Smooth muscle cell (in vitro differentiated cells): ENCODE data around the gene SORCS2. TPM values are rescaled to one million over a fixed set of nuclear protein-coding genes. Genes with fewer than 3 reads are reported as not detected.

Source experiments
- DNase-seq: peaks from one replicate; lab custom pipeline; 2025; ENCODE audit not compliant: unreplicated experiment; lab: John Stamatoyannopoulos, UW
- H2AFZ ChIP-seq: fragments of 200-600 bp; sonication (generic); 2 replicates; pipeline ENCODE4 v1.6.0; 2016; ENCODE audit warnings: antibody characterized with exemption, low read depth, mild to moderate bottlenecking
- H3F3A ChIP-seq: fragments of 200-600 bp; sonication (generic); 2 replicates; pipeline ENCODE4 v1.6.0; 2017; ENCODE audit warnings: antibody characterized with exemption, low read depth
- H3K27ac ChIP-seq: fragments of 200-600 bp; sonication (generic); 2 replicates; pipeline ENCODE4 v1.5.1; 2016; ENCODE audit warnings: low read depth, mild to moderate bottlenecking
- H3K27me3 ChIP-seq: fragments of 200-600 bp; sonication (generic); 2 replicates; pipeline ENCODE4 v1.6.1; 2016; ENCODE audit warnings: low read depth, mild to moderate bottlenecking
- H3K36me3 ChIP-seq: fragments of 200-600 bp; sonication (generic); 2 replicates; pipeline ENCODE4 v1.5.1; 2016; ENCODE audit warnings: low read depth
- H3K4me1 ChIP-seq: fragments of 200-600 bp; sonication (generic); 2 replicates; pipeline ENCODE4 v1.5.1; 2016; ENCODE audit warnings: low read depth
- H3K4me2 ChIP-seq: fragments of 200-600 bp; sonication (generic); 2 replicates; pipeline ENCODE4 v1.6.0; 2016; ENCODE audit warnings: mild to moderate bottlenecking
- H3K4me3 ChIP-seq: fragments of 200-600 bp; sonication (generic); 2 replicates; pipeline ENCODE4 v1.5.1; 2016; ENCODE audit warnings: mild to moderate bottlenecking
- H3K79me2 ChIP-seq: fragments of 200-600 bp; sonication (generic); 2 replicates; pipeline ENCODE4 v1.6.0; 2016; ENCODE audit warnings: low read depth, mild to moderate bottlenecking
- H3K9ac ChIP-seq: fragments of 200-600 bp; sonication (generic); 2 replicates; pipeline ENCODE4 v1.6.0; 2016; ENCODE audit warnings: low read depth
- H3K9me3 ChIP-seq: fragments of 200-600 bp; sonication (generic); replicated peaks from 2 replicates; pipeline ENCODE4 v1.5.1; 2016; ENCODE audit warnings: low read depth
- H4K20me1 ChIP-seq: fragments of 200-600 bp; sonication (generic); 2 replicates; pipeline ENCODE4 v1.6.0; 2016; ENCODE audit warnings: low read depth
- CTCF ChIP-seq: fragments of 200-600 bp; sonication (generic); IDR thresholded peaks from 2 replicates; pipeline ENCODE4 v1.5.1; 2017; ENCODE audit warnings: borderline replicate concordance, mild to moderate bottlenecking, antibody characterized with exemption; ENCODE audit not compliant: insufficient read depth, poor library complexity, severe bottlenecking
- WGBS: methylation state at CpG from one replicate; pipeline ENCODE4 v1.1.7; 2016; ENCODE audit warnings: low lambda C conversion rate; 5-methylcytosine and 5-hydroxymethylcytosine counted together
- polyA plus RNA-seq: library from polyadenylated mRNA; unstranded; fragments of >200 nt; fragmentation: Nextera tagmentation; extraction: Ambion mirVana; gene quantifications from 2 replicates; pipeline ENCODE4 v1.2.1, GENCODE V29; 2016
- total RNA-seq: library from RNA; depleted of rRNA; stranded (reverse); fragments of >200 nt; gene quantifications from 2 replicates; pipeline ENCODE4 v1.2.3, GENCODE V29; 2014

Gene SORCS2
- total and polyA plus RNA-seq, 2 experiments from 2014 or later = 5.2 to 9.3 TPM

GRCh38 chr4:7388627-7389026, 196.3 kb downstream of the SORCS2 start:
- no peak for DNase-seq
- no peaks in the 10 kb centered on the region for H3K79me2 ChIP-seq
- no peaks in the 10 kb centered on the region for H3K36me3 ChIP-seq

GRCh38 chr4:7389101-7389701, 196.9 kb downstream of the SORCS2 start:
- no peak overlapping the region for H3K9ac ChIP-seq
- 95% methylated on average over 15 of the region's 15 CpGs for WGBS
- no peaks in the 10 kb centered on the region for H3K36me3 ChIP-seq
- no peaks in the 10 kb centered on the region for H3K79me2 ChIP-seq
- H3K27me3 ChIP-seq = no peaks in the 10 kb centered on the region
- H2AFZ ChIP-seq = no peak overlapping the region
- DNase-seq = no peak
- no peak overlapping the region for H3K4me3 ChIP-seq
- TF ChIP-seq CTCF = no peak
- H3F3A ChIP-seq = no peaks in the 10 kb centered on the region
- H3K27ac ChIP-seq = no peak overlapping the region
- peaks cover 5% of the 10 kb centered on the region for H3K4me1 ChIP-seq
- H3K4me2 ChIP-seq = no peak overlapping the region
- no peaks in the 10 kb centered on the region for H3K9me3 ChIP-seq
- no peaks in the 10 kb centered on the region for H4K20me1 ChIP-seq

More at GRCh38 chr4:7388627-7389026, 196.3 kb downstream of the SORCS2 start:
- no peaks in the 10 kb centered on the region for H3K9me3 ChIP-seq
- H2AFZ ChIP-seq = no peak overlapping the region
- no peak overlapping the region for H3K9ac ChIP-seq
- H3K4me1 ChIP-seq = peaks cover 5% of the 10 kb centered on the region
- no peak overlapping the region for H3K4me3 ChIP-seq
- H3K4me2 ChIP-seq = no peak overlapping the region
- 87% methylated on average over 13 of the region's 13 CpGs for WGBS
- no peaks in the 10 kb centered on the region for H4K20me1 ChIP-seq
- TF ChIP-seq CTCF = no peak
- H3F3A ChIP-seq = no peaks in the 10 kb centered on the region
- H3K27me3 ChIP-seq = no peaks in the 10 kb centered on the region
- H3K27ac ChIP-seq = no peak overlapping the region

GRCh38 chr4:7389719-7390118, 197.4 kb downstream of the SORCS2 start:
- Histone ChIP-seq H3K4me1 (peaks cover 5% of the 10 kb centered on the region), H3K4me3 (no peak overlapping the region), H3K9ac (no peak overlapping the region), H3K9me3 (no peaks in the 10 kb centered on the region), H3K4me2 (no peak overlapping the region), H3K79me2 (no peaks in the 10 kb centered on the region), H3K27ac (no peak overlapping the region), H3K36me3 (no peaks in the 10 kb centered on the region), H4K20me1 (no peaks in the 10 kb centered on the region), H2AFZ (no peak overlapping the region), H3F3A (no peaks in the 10 kb centered on the region), H3K27me3 (no peaks in the 10 kb centered on the region)
- WGBS = 71% methylated on average over 9 of the region's 12 CpGs
- DNase-seq = no peak
- TF ChIP-seq CTCF = no peak

GRCh38 chr4:7390336-7390735, 198.0 kb downstream of the SORCS2 start:
- H4K20me1 ChIP-seq = no peaks in the 10 kb centered on the region
- H2AFZ ChIP-seq = no peak overlapping the region
- H3K9me3 ChIP-seq = no peaks in the 10 kb centered on the region
- H3K36me3 ChIP-seq = no peaks in the 10 kb centered on the region
- TF ChIP-seq CTCF = no peak
- H3K4me3 ChIP-seq = no peak overlapping the region
- no peak overlapping the region for H3K27ac ChIP-seq
- WGBS = 95% methylated on average over 13 of the region's 13 CpGs
- H3F3A ChIP-seq = no peaks in the 10 kb centered on the region
- no peaks in the 10 kb centered on the region for H3K79me2 ChIP-seq
- no peak overlapping the region for H3K4me2 ChIP-seq
- H3K9ac ChIP-seq = no peak overlapping the region
- peaks cover 9% of the 10 kb centered on the region for H3K4me1 ChIP-seq
- H3K27me3 ChIP-seq = no peaks in the 10 kb centered on the region
- no peak for DNase-seq
